Muscle of leg (tissue), 11 donors: ENCODE data around the gene XYLT1. TPM values are rescaled to one million over a fixed set of nuclear protein-coding genes. Genes with fewer than 3 reads are reported as not detected.
"Not testable (repeated sequence)": the region's sequence is repeated elsewhere in the genome, so short reads cannot be mapped to it uniquely, and the experiment has no call there.

Source experiments
- DNase-seq: peaks from one replicate; pipeline ENCODE4 v3.0.0; 2013
- H3K27ac ChIP-seq: one replicate; pipeline ENCODE4 v1.5.1; 2013; ENCODE audit warnings: mild to moderate bottlenecking, low read length, control low read depth
- H3K27me3 ChIP-seq: one replicate; pipeline ENCODE4 v1.6.1; 2013; ENCODE audit warnings: low read length; ENCODE audit not compliant: control insufficient read depth, insufficient read depth
- H3K36me3 ChIP-seq: one replicate; pipeline ENCODE4 v1.6.1; 2013; ENCODE audit warnings: low read length; ENCODE audit not compliant: control insufficient read depth, insufficient read depth
- H3K4me1 ChIP-seq: one replicate; pipeline ENCODE4 v1.6.1; 2013; ENCODE audit warnings: low read length; ENCODE audit not compliant: control insufficient read depth, insufficient read depth
- H3K4me3 ChIP-seq: one replicate; pipeline ENCODE4 v1.5.1; 2013; ENCODE audit warnings: low read length, control low read depth
- H3K9me3 ChIP-seq: replicated peaks from 2 replicates; pipeline ENCODE4 v1.6.1; 2013; ENCODE audit warnings: low read depth, low read length; ENCODE audit not compliant: control insufficient read depth
- WGBS: methylation state at CpG from one replicate; pipeline ENCODE4 v1.1.5; 2013; ENCODE audit warnings: missing lambda C conversion rate; ENCODE audit not compliant: insufficient coverage; 5-methylcytosine and 5-hydroxymethylcytosine counted together
- polyA plus RNA-seq, 8 donors: library from polyadenylated mRNA; unstranded; fragments of 120-200 nt; gene quantifications; one replicate each; pipeline versions ENCODE4 v1.2.1 to v1.2.3, GENCODE V29; 2013; ENCODE audit warnings: inconsistent platforms in 1 of 8, low replicate concordance in 1 of 8; ENCODE audit not compliant: insufficient read length in 8 of 8, insufficient read depth in 1 of 8
- total RNA-seq: library from RNA; stranded (reverse); fragments of 120-200 nt; gene quantifications from one replicate; pipeline ENCODE4 v1.2.4, GENCODE V29; 2013

XYLT1 gene
- total and polyA plus RNA-seq, 9 donors: 4.3 to 9.7 (median 5.3) TPM

- WGBS: 33% methylated on average over 1 of the region's 1 CpG
- H3K36me3 ChIP-seq: no peaks in the 10 kb centered on the region
- no peak overlapping the region for H3K27ac ChIP-seq
- DNase-seq: no peak
- no peak overlapping the region for H3K4me3 ChIP-seq
- peaks cover 12% of the 10 kb centered on the region for H3K4me1 ChIP-seq
- no peaks in the 10 kb centered on the region for H3K27me3 ChIP-seq
- no peaks in the 10 kb centered on the region for H3K9me3 ChIP-seq
These were observed 163.3 kb downstream of the XYLT1 start for GRCh38 chr16:17307504-17307903.

DNA sequence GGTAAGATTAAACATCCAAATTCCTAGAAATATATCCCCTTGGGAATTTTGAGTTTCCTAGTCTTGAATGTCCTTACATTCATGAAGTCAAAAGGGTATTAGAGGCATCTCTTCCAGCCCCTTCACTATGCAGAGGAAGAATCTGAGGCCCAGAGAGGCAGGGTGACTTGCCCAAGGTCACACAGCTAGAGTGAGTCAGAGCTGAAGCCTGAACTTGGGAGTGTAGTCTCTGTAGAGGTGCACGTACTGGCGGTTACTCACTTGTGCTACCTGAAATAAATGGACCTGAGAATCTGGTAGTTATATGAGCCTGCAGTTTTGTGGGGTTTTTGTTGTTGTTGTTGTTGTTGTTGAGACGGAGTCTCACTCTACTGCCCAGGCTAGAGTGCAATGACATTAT, 164.0 kb downstream of the XYLT1 start:
- H3K27ac ChIP-seq: no peak overlapping the region
- WGBS: 100% methylated on average over 2 of the region's 3 CpGs
- DNase-seq: no peak
- H3K4me3 ChIP-seq: no peak overlapping the region
- H3K4me1 ChIP-seq: peaks cover 18% of the 10 kb centered on the region
- H3K9me3 ChIP-seq: no peaks in the 10 kb centered on the region
- H3K36me3 ChIP-seq: no peaks in the 10 kb centered on the region
- H3K27me3 ChIP-seq: no peaks in the 10 kb centered on the region

GRCh38 chr16:17306211-17306610, 164.5 kb downstream of the XYLT1 start:
- H3K27me3 ChIP-seq, H3K27ac ChIP-seq, H3K9me3 ChIP-seq, H3K4me3 ChIP-seq, DNase-seq, H3K36me3 ChIP-seq: not testable (repeated sequence)
- 84% methylated on average over 6 of the region's 9 CpGs for WGBS
- H3K4me1 ChIP-seq: peaks cover 20% of the 10 kb centered on the region

GRCh38 chr16:17305694-17306093, 165.1 kb downstream of the XYLT1 start:
- Histone ChIP-seq H3K4me3 (no peak overlapping the region), H3K4me1 (peaks cover 20% of the 10 kb centered on the region), H3K36me3 (no peaks in the 10 kb centered on the region), H3K9me3 (no peaks in the 10 kb centered on the region), H3K27ac (no peak overlapping the region), H3K27me3 (no peaks in the 10 kb centered on the region)
- WGBS: 80% methylated on average over 6 of the region's 6 CpGs
- DNase-seq: no peak

- H3K27me3 ChIP-seq: no peaks in the 10 kb centered on the region
- H3K4me1 ChIP-seq: peaks cover 20% of the 10 kb centered on the region
- DNase-seq: no peak
- 52% methylated on average over 5 of the region's 6 CpGs for whole genome bisulfite sequencing
- H3K4me3 ChIP-seq: no peak overlapping the region
- no peaks in the 10 kb centered on the region for H3K9me3 ChIP-seq
- H3K27ac ChIP-seq: no peak overlapping the region
- no peaks in the 10 kb centered on the region for H3K36me3 ChIP-seq
These were observed 166.2 kb downstream of the XYLT1 start for GRCh38 chr16:17304491-17305119.

DNA sequence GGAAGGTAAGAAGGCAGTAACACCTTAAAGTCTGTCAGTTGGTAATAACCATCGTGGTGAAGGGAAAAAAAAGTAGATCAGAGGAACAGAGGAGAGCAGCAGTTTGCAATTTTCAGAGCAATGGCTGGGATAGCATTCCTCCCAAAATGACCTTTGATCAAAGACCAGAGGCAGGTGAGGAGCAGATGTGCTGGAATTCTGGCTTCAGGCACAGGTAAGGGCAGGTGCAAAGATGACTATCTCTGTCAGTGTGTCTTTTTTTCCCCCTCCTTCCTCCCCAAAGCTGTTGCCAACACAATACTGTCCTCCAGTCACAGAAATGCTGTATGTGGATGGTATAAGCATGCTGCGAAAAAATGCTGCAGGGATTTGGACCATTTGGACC, 166.7 kb downstream of the XYLT1 start:
- no peaks in the 10 kb centered on the region for H3K36me3 ChIP-seq
- H3K27me3 ChIP-seq: no peaks in the 10 kb centered on the region
- WGBS: 58% methylated on average over 2 of the region's 2 CpGs
- H3K27ac ChIP-seq: no peak overlapping the region
- no peaks in the 10 kb centered on the region for H3K9me3 ChIP-seq
- H3K4me3 ChIP-seq: no peak overlapping the region
- no peak for DNase-seq
- peaks cover 20% of the 10 kb centered on the region for H3K4me1 ChIP-seq

DNA sequence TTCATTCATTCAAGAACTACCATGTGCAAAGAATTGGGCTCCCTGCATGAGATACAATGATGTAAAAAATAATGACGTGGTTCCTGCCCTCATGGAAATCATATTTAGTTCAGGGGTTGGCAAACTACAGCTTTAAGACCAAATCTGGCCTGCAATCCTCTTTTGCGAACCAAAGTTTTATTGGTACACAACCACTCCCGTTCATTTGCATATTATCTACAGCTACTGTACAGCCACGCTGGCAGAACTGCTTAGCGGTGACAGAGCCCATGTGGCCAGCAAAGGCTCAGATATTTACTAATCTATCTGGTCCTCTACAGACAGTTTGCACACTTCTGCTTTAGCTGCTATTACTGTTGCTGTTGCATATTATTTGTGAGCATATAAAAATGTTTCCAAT, 167.7 kb downstream of the XYLT1 start:
- Histone ChIP-seq H3K4me3 (no peak overlapping the region), H3K4me1 (peaks cover 20% of the 10 kb centered on the region), H3K9me3 (no peaks in the 10 kb centered on the region), H3K36me3 (no peaks in the 10 kb centered on the region), H3K27ac (no peak overlapping the region), H3K27me3 (no peaks in the 10 kb centered on the region)
- DNase-seq: no peak
- 83% methylated on average over 5 of the region's 5 CpGs for WGBS

DNA sequence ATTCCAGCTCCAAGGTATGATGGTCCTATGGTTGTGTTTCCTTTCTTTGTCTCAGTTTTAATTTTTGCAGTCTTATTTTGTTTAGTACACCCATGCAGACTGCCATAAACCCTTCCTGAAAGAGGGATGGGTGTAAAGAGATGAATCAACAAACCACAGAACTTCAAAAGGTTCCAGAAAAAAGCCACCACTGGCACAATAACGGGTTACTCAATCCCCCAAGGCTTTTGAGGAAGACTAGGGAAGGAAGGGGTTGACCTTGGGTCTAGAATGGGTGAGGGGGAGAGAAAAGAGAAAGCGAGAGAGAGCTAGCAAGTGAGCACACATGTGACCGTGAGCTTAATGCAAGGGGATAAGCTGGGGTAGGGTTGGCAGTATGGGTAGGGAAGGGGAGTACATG, 168.1 kb downstream of the XYLT1 start:
- DNase-seq: no peak
- Histone ChIP-seq H3K9me3 (no peaks in the 10 kb centered on the region), H3K27me3 (no peaks in the 10 kb centered on the region), H3K27ac (no peak overlapping the region), H3K4me3 (no peak overlapping the region), H3K36me3 (no peaks in the 10 kb centered on the region), H3K4me1 (peaks cover 20% of the 10 kb centered on the region)
- 73% methylated on average over 2 of the region's 3 CpGs for WGBS

DNA sequence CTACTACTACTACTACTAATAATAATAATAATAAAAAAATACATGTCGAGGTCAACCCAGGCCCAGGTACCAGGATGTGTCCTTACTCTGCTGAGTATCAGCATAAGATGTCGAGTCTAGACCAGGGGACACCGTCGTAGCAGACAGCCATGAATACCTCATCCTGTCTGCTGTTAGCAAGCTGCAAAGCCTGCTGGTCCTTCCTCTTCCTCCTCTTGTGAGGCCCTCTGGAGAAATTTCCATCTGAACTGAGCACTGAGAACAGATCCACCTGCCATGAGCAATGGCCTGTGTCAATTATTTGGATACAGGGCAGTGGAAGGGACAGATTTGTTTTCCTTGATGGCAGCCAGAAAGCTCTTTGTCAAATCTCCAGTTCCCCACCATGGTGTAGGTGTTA, 168.5 kb downstream of the XYLT1 start:
- no peaks in the 10 kb centered on the region for H3K9me3 ChIP-seq
- no peak overlapping the region for H3K27ac ChIP-seq
- H3K27me3 ChIP-seq: no peaks in the 10 kb centered on the region
- peaks cover 20% of the 10 kb centered on the region for H3K4me1 ChIP-seq
- WGBS: 71% methylated on average over 3 of the region's 4 CpGs
- no peaks in the 10 kb centered on the region for H3K36me3 ChIP-seq
- no peak for DNase-seq
- no peak overlapping the region for H3K4me3 ChIP-seq

GRCh38 chr16:17301593-17302135, 169.1 kb downstream of the XYLT1 start:
- peaks cover 21% of the 10 kb centered on the region for H3K4me1 ChIP-seq
- no peak overlapping the region for H3K4me3 ChIP-seq
- H3K27me3 ChIP-seq: no peaks in the 10 kb centered on the region
- H3K36me3 ChIP-seq: no peaks in the 10 kb centered on the region
- H3K27ac ChIP-seq: no peak overlapping the region
- no peaks in the 10 kb centered on the region for H3K9me3 ChIP-seq
- DNase-seq: no peak
- 80% methylated on average over 2 of the region's 10 CpGs for WGBS

DNA sequence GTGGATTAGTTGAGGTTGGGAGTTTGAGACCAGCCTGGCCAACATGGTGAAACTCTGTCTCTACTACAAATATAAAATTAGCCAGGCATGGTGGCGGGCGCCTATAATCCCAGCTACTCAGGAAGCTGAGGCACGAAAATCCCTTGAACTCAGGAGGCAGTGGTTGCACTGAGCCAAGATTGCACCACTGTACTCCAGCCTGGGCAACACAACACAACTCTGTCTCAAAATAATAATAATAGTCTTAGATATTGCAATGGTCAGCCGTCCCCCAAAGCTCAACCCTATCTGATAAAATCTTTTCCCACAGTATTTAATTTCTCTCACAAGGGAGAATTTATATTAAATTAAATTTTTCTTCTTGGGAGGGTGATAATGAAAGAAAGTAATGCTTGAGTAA, 169.6 kb downstream of the XYLT1 start:
- no peak for DNase-seq
- Histone ChIP-seq H3K4me3 (no peak overlapping the region), H3K36me3 (no peaks in the 10 kb centered on the region), H3K9me3 (no peaks in the 10 kb centered on the region), H3K4me1 (peaks cover 26% of the 10 kb centered on the region), H3K27me3 (no peaks in the 10 kb centered on the region), H3K27ac (no peak overlapping the region)
- no CpG with 5 or more reads among the region's 4 CpGs for WGBS
